ENCODE measurements around the gene SPAG4.

SPAG4 gene

DNA sequence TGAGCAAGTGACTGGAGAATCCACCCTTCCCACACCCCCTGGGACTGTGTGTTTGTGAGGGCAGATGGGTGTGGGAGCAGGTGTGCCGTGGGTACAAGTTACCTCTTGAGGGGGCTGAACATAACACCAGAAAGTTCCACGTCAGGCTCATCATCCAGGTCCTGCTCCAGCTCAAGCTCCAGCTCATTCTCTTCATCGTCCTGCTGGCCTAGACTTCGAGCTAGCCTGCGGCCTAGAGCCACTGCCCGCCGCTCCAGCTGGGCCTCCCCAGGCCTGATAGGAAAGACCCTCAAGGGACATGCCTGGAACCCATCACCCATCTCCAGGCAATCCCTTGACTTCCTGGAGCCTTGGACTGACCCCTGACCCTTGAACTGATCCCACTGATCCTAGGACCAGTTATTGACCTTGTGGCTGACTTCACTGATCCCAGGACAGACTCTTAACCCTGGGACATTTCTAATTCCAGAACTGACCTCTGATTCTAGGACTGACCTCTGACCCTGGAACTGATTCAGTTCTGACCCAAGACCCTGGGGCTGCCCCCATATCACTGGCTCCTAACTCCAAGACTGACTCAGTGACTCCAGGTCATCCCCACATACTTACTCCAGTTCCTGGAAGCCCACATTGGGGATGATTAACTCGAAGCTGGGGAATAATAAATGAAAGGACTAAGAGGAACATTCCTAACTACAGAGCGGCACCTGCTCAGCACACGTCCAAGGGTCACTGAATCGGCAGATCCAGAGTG, 11.8 kb upstream of the SPAG4 start:
- Mint-ChIP-seq H3K9me3 (no peaks in the 10 kb centered on the region), H3K4me3 (no peak overlapping the region), H3K36me3 (no peaks in the 10 kb centered on the region), H3K27me3 (peaks cover 5% of the 10 kb centered on the region), H3K4me1 (peaks cover 9% of the 10 kb centered on the region), H3K27ac (no peak overlapping the region)
- ATAC-seq (ENCODE audit: low read depth): no peak
- no peak for DNase-seq (ENCODE audit: low spot score in 2 of 2)

GRCh38 chr20:35604449-35604747, 11.2 kb upstream of the SPAG4 start:
- DNase-seq (ENCODE audit: low spot score in 2 of 2): no peak
- Mint-ChIP-seq H3K36me3 (no peaks in the 10 kb centered on the region), H3K4me1 (peaks cover 9% of the 10 kb centered on the region), H3K4me3 (no peak overlapping the region), H3K27ac (no peak overlapping the region), H3K9me3 (no peaks in the 10 kb centered on the region), H3K27me3 (peaks cover 3% of the 10 kb centered on the region)
- ATAC-seq (ENCODE audit: low read depth): no peak

DNA sequence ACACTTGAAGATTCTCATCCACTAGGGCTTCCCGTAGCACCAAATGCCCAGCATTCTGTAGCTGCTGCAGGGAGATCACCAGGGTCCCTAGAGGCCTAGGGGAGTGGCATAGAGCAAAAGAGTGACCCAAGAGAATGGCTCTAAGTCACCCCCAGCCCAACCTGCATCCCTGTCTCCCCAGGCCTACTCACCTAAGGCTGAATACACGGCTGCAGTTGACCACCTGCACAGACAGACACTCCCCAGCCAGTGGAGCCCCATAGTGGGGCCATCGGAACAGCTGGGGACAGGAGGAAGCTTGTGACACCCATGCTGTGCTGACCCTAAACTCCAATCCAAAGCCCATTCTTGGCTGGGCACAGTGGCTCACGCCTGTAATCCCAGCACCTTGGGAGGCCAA, 9.5 kb upstream of the SPAG4 start:
- H3K4me1 Mint-ChIP-seq: peaks cover 5% of the 10 kb centered on the region
- no peaks in the 10 kb centered on the region for H3K9me3 Mint-ChIP-seq
- H3K36me3 Mint-ChIP-seq: no peaks in the 10 kb centered on the region
- ATAC-seq (ENCODE audit: low read depth) (no peak), DNase-seq (ENCODE audit: low spot score in 2 of 2) (no peak)
- H3K27me3 Mint-ChIP-seq: no peaks in the 10 kb centered on the region
- H3K27ac Mint-ChIP-seq: no peak overlapping the region
- H3K4me3 Mint-ChIP-seq: no peak overlapping the region

- Mint-ChIP-seq H3K27me3 (no peaks in the 10 kb centered on the region), H3K4me3 (no peak overlapping the region), H3K27ac (no peak overlapping the region), H3K36me3 (no peaks in the 10 kb centered on the region), H3K9me3 (no peaks in the 10 kb centered on the region), H3K4me1 (peaks cover 7% of the 10 kb centered on the region)
- no peak for ATAC-seq (ENCODE audit: low read depth)
- DNase-seq (ENCODE audit: low spot score in 2 of 2): no peak
Observed at GRCh38 chr20:35607003-35607735, 8.5 kb upstream of the SPAG4 start.

GRCh38 chr20:35610833-35611427, 4.7 kb upstream of the SPAG4 start:
- peaks cover 13% of the 10 kb centered on the region for H3K4me1 Mint-ChIP-seq
- H3K27ac Mint-ChIP-seq: no peak overlapping the region
- ATAC-seq (ENCODE audit: low read depth) (no peak), DNase-seq (ENCODE audit: low spot score in 2 of 2) (no peak)
- no peaks in the 10 kb centered on the region for H3K27me3 Mint-ChIP-seq
- no peaks in the 10 kb centered on the region for H3K36me3 Mint-ChIP-seq
- H3K9me3 Mint-ChIP-seq: no peaks in the 10 kb centered on the region
- no peak overlapping the region for H3K4me3 Mint-ChIP-seq

- DNase-seq (ENCODE audit: low spot score in 2 of 2) (no peak), ATAC-seq (ENCODE audit: low read depth) (peak; percentile 4)
- Mint-ChIP-seq H3K27ac (no peak overlapping the region), H3K4me3 (no peak overlapping the region), H3K4me1 (peaks cover 13% of the 10 kb centered on the region), H3K27me3 (no peaks in the 10 kb centered on the region), H3K36me3 (no peaks in the 10 kb centered on the region), H3K9me3 (no peaks in the 10 kb centered on the region)
Observed at GRCh38 chr20:35611482-35611881, 4.1 kb upstream of the SPAG4 start.

- Mint-ChIP-seq H3K36me3 (no peaks in the 10 kb centered on the region), H3K27ac (peak overlapping the region; percentile 100), H3K4me3 (peak overlapping the region; percentile 93), H3K27me3 (no peaks in the 10 kb centered on the region), H3K9me3 (no peaks in the 10 kb centered on the region), H3K4me1 (peaks cover 26% of the 10 kb centered on the region)
- peak in 1 of 2 donors; percentile 61 for DNase-seq (ENCODE audit: low spot score in 2 of 2)
- ATAC-seq (ENCODE audit: low read depth): no peak
Observed at GRCh38 chr20:35616465-35617396, 1.1 kb downstream of the SPAG4 start.

- no peak for ATAC-seq (ENCODE audit: low read depth)
- no peaks in the 10 kb centered on the region for H3K9me3 Mint-ChIP-seq
- no peaks in the 10 kb centered on the region for H3K27me3 Mint-ChIP-seq
- no peaks in the 10 kb centered on the region for H3K36me3 Mint-ChIP-seq
- peak overlapping the region; percentile 93 for H3K4me3 Mint-ChIP-seq
- DNase-seq (ENCODE audit: low spot score in 2 of 2): peak in 1 of 2 donors; percentile 56
- H3K27ac Mint-ChIP-seq: peak overlapping the region; percentile 80
- peaks cover 21% of the 10 kb centered on the region for H3K4me1 Mint-ChIP-seq
Observed at GRCh38 chr20:35617397-35618262, 2.0 kb downstream of the SPAG4 start.

DNA sequence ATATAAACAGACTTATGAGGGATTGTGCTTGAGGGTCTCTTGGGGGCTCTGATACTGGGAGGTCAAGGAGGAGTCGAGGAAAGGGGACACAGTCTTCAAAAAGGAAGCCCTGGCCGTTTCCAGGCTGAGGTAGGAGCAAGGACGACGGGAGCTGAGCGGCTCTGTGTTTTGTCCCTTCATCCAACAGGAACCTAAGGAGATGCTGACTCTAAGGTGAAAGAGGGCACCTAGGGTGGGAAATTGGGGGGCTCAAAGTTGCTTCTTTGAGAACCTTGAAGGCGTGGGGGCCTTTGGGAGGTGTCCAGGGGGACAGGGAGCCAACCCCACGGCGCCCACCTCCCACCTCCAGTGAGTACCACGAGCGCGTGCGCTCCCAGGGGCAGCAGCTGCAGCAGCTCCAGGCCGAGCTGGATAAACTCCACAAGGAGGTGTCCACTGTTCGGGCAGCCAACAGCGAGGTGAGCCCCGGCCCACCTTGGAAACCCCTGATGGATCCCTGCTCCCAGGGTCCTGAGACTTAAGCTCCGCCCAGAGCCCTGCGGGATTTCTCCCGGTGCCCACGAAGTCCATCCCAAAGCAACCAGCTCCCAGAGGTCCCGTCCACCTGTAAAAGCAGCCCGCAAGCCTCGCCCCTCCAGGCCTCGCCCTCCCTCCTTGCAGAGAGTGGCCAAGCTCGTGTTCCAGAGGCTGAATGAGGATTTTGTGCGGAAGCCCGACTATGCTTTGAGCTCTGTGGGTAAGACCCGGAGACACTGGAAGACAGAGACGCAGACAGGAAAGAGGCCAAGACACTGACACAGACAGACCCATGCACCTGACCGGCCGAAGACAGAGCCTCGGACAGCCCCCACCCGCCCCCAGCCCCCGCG, 2.9 kb downstream of the SPAG4 start:
- peak overlapping the region; percentile 80 for H3K27ac Mint-ChIP-seq
- ATAC-seq (ENCODE audit: low read depth): no peak
- H3K4me3 Mint-ChIP-seq: peak overlapping the region; percentile 93
- DNase-seq (ENCODE audit: low spot score in 2 of 2): no peak
- H3K36me3 Mint-ChIP-seq: no peaks in the 10 kb centered on the region
- H3K4me1 Mint-ChIP-seq: peaks cover 21% of the 10 kb centered on the region
- H3K9me3 Mint-ChIP-seq: no peaks in the 10 kb centered on the region
- H3K27me3 Mint-ChIP-seq: no peaks in the 10 kb centered on the region

DNA sequence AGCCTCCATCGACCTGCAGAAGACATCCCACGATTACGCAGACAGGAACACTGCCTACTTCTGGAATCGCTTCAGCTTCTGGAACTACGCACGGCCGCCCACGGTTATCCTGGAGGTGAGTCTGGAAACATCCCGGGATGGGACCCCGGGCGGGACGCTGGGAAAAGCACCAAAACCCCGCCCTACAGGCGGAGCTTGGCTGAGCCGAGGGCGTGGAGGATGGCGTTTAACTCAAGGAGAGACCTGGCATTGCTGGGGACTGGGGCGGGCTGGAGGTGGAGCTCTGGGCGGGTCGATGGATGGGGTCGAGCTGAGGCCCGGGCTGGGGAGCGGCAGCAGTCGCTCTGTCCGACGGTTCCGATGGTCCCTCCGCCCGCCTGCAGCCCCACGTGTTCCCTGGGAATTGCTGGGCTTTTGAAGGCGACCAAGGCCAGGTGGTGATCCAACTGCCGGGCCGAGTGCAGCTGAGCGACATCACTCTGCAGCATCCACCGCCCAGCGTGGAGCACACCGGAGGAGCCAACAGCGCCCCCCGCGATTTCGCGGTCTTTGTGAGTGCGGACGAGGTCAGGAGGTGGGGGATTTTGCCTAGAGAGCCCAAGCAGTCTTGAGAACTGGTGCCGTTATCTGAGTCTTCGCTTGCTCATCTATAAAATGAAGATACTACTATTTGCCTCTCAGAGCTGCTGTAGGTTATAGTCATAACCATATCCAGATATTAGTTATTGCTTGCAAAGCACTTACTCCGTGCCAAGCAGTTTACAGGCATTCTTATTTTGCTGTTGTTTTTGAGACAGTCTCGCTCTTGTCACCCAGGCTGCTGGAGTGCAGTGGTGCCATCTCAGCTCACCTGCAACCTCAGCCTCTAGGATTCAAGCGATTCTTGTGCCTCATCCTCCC, 3.8 kb downstream of the SPAG4 start:
- no peaks in the 10 kb centered on the region for H3K36me3 Mint-ChIP-seq
- H3K4me1 Mint-ChIP-seq: peaks cover 20% of the 10 kb centered on the region
- no peaks in the 10 kb centered on the region for H3K9me3 Mint-ChIP-seq
- no peaks in the 10 kb centered on the region for H3K27me3 Mint-ChIP-seq
- ATAC-seq (ENCODE audit: low read depth) (peak; percentile 40), DNase-seq (ENCODE audit: low spot score in 2 of 2) (peak; percentile 81 to 83)
- H3K27ac Mint-ChIP-seq: peak overlapping the region; percentile 62
- peak overlapping the region; percentile 93 for H3K4me3 Mint-ChIP-seq

DNA sequence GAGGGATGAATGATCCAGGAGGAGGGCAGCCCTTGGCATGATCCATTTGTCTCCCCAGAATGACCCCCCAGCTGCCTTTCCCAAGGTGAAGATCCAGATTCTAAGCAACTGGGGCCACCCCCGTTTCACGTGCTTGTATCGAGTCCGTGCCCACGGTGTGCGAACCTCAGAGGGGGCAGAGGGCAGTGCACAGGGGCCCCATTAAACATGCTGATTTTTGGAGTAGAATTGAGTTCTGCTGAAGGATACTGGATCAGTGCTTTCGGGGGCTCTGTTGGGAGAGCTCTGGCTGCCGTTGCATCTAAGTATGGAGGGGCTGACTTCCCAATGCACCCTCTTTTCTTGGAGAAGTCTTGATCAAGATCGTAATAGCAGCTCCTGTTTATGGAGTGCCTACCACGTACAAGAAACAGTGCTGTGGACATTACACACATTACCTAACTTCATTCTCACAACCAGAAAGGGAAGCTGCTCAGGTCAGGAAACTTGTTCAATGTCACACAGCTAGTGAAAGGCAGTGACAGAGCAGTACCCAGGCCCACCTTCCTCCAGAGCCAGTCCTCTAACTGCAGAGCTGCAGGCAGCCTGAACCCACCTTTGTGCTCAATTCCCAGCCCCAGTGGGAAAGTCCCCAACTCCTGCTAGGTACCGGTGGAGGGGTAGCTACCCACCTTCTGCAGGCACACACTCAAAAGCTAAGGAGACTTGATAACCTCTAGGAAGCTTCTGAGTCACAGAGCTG, 5.4 kb downstream of the SPAG4 start:
- DNase-seq (ENCODE audit: low spot score in 2 of 2) (no peak), ATAC-seq (ENCODE audit: low read depth) (no peak)
- H3K4me3 Mint-ChIP-seq: no peak overlapping the region
- H3K9me3 Mint-ChIP-seq: no peaks in the 10 kb centered on the region
- H3K4me1 Mint-ChIP-seq: peaks cover 15% of the 10 kb centered on the region
- H3K36me3 Mint-ChIP-seq: peaks cover 7% of the 10 kb centered on the region
- peak overlapping the region; percentile 0 for H3K27ac Mint-ChIP-seq
- no peaks in the 10 kb centered on the region for H3K27me3 Mint-ChIP-seq

All from memory B cell (primary cell).